ENCODE results near the gene GNB3.
"Not testable (repeated sequence)": the region's sequence is repeated elsewhere in the genome, so short reads cannot be mapped to it uniquely, and the experiment has no call there.

The GNB3 gene

DNA sequence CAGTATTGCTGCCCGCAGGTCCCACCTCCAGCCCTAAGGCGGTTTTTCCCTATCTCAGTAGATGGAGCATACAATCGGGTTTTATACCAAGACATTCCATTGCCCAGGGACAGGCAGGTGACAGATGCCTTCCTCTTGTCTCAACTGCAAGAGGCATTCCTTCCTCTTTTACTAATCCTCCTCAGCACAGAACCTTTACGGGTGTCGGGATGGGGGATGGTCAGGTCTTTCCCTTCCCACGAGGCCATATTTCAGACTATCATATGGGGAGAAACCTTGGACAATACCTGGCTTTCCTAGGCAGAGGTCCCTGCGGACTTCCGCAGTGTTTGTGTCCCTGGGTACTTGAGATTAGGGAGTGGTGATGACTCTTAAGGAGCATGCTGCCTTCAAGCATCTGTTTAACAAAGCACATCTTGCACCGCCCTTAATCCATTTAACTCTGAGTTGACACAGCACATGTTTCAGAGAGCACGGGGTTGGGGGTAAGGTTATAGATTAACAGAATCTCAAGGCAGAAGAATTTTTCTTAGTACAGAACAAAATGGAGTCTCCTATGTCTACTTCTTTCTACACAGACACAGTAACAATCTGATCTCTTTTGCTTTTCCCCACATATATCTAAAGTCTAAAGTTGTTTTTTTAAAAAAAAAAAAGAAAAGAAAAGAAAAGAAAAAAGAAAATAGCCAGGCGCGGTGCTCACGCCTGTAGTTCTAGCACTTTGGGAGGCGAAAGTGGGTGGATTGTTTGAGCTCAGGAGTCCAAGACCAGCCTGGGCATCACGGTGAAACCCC is 45.7 kb downstream of the GNB3 start:
- DNase-seq: not testable (repeated sequence)

DNA sequence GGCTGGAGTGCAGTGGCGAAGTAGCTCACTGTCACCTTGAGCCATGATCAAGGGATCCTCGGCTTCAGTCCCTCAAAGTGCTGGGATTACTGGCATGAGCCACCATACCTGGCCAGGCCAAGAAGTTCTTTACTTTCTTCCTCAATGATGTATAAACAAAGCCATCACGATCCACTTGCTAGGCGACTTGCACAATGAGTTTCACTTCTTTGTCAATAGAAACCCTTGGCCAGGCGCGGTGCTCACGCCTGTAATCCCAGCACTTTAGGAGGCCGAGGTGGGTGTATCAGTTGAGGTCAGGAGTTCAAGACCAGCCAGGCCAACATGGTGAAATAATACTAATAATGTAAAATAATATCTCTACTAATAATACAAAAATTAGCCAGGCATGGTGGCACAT is 46.7 kb downstream of the GNB3 start:
- no peak for DNase-seq

DNA sequence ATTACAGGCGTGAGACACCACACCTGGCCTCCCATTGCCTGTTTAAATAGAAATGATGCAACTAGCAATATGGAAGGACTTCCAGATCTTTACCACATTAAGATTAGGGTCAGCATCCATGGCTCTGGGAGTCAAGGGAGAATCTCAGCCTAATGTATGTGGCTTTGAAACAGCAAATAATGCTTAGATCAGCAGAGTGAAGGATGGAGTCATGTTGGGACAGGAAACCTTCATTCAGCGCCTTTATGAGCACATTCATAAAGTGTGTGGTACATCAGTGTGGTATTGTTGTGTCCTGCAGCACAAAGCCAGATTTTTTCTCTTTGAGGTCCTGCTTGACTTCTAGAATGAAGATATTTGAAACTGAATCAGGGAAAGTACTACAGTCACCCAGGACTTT is 47.6 kb downstream of the GNB3 start:
- no peak for DNase-seq

DNA sequence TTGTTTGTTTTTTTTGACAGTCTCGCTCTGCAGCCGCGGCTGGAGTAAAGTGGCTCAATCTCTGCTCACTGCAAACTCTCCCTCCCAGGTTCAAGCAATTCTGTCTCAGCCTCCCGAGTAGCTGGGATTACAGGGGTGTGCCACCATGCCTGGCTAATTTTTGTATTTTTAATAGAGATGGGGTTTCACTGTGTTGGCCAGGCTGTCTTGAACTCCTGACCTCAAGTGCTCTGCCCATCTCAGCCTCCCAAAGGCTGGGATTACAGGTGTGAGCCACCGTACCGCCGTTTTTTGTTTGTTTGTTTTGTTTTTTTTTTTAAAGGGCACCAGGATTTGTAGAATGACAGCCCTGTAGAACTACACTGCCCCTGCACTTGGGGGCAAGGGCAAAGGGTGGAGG is 48.1 kb downstream of the GNB3 start:
- not testable (repeated sequence) for DNase-seq

DNA sequence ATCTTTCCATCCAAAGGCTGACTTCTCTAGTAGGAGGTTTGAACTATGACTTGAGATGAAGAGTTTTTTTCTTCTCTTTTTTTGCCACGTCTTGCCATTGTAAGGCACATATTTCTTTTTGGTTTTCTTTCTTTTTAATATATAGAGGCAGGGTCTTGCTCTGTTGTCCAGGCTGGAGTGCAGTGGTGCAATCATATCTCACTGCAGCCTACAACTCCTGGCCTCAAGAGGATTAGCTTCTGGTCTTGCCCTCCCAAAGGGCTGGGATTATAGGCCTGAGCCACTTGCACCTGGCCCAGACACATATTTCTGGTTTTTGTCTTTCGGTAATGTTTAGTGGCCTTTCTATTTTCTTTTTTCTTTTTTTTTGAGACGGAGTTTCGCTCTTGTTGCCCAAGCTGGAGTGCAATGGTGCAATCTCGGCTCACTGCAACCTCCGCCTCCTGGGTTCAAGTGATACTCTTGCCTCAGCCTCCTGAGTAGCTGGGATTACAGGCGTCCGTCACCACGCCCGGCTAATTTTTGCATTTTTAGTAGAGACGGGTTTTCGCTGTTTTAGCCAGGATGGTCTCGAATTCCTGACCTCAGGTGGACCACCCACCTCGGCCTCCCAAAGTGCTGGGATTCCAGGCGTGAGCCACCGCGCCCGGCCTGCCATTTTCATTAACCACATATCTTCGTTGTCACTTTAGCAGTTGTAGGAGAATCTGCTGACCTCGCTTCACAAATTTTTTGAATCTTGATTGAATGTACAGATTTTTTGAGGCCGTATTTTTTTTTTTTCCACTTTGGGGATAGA is 49.2 kb downstream of the GNB3 start:
- DNase-seq: not testable (repeated sequence)

DNA sequence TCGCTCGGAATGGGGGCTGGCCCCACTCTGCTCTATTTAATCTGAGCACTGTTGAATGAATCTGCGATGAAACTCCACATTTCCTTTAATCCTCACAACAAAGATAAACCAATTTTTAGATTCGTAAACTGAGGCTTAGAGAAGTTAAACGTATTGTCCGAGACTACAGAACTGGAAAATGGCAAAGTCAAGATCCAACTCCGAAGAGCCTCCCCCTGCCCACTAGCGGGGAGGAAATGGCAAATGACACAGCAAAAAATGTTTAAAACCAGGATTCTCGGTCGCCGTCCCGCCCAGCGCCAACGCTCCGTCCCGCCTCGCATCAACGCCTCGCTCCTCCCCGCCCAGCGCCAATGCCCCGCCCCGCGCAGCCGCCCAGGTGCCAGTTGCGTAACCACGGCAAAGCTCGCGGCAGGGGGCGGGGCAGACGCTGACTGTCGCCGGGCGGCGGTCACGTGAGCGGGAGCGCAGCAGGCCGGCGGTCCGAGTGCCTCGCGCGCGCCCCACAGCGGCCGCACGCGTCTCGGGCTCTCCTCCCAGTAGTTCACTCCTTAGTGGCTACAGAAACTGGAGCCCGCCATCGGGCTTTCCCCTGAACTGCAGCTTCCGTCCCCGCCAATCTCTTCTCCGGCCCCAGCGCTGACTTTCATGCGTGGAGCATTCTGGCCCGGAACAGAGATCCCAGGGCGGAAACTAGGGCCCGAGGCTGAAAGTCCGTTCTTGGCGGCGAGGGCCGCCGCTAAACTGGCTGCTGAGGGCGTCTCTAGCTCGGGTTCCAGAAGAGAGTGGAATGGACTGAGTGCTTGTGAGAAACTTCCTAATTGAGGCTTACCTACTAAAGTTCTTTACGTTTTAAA is 50.3 kb downstream of the GNB3 start:
- DNase-seq: peak; percentile 99

DNA sequence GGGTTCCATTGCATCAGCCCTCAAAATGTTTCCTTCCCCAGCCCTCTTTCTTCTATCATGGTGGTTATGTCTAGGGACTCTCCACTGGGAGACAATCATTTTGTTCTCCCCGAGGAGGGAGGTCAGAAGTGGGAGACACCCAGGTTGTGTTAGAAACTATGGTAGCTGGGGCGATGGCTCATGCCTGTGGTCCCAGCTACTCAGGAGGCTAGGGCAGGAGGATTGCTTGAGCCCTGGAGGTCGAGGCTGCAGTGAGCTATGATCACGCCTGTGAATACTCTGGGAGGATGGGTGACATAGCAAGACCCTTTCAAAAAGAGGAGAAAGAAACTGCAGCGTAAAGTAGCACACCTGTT is 50.9 kb downstream of the GNB3 start:
- DNase-seq: peak; percentile 29

DNA sequence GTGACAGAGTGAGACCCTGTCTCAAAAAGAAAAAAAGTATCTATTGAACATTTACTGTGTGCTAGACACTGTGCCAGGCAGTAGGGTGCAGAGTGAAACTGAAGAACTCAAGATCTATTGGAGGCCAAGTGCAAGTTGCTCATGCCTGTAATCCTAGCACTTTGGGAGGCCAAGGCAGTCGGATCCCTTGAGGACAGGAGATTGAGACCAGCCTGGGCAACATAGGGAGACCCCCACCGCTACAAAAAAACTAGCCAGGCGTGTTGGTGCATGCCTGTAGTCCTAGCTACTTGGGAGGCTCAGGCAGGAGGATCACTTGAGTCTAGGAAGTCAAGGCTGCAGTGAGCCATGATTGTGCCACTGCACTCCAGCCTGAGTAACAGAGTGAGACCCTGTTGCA is 52.0 kb downstream of the GNB3 start:
- DNase-seq: not testable (repeated sequence)

DNA sequence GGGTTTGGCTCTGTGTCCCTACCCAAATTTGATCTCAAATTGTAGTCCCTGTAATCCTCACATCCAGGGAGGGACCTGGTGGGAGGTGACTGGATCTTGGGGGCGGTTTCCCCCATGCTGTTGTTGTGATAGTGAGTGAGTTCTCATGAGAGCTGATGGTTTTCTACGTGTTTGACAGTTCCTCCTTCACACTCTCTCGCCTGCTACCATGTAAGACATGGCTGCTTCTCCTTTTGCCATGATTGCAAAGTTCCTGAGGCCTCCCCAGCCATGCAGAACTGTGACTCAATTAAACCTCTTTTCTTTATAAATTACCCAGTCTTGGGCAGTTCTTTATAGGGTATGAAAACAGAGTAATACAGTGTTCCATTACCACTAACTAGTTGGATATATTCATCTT is 53.6 kb downstream of the GNB3 start:
- no peak for DNase-seq
